Esophagus (tissue), 2 donors: ENCODE results near the gene PIEZO1. TPM values are rescaled to one million over a fixed set of nuclear protein-coding genes. Genes with fewer than 3 reads are reported as not detected.
"Not testable (repeated sequence)": the region's sequence is repeated elsewhere in the genome, so short reads cannot be mapped to it uniquely, and the experiment has no call there.

Experiments
- H3K27ac ChIP-seq, 2 donors: one replicate each; pipeline ENCODE4 v1.5.1; 2013; ENCODE audit warnings: low read depth in 2 of 2, mild to moderate bottlenecking in 2 of 2, inconsistent platforms in 1 of 2, low read length in 1 of 2, moderate library complexity in 1 of 2
- H3K27me3 ChIP-seq, 2 donors: one replicate each; pipeline ENCODE4 v1.6.1; 2013; ENCODE audit warnings: low read length in 2 of 2, control low read depth in 1 of 2, mild to moderate bottlenecking in 1 of 2; ENCODE audit not compliant: insufficient read depth in 2 of 2, control insufficient read depth in 1 of 2
- H3K36me3 ChIP-seq, 2 donors: one replicate each; pipeline ENCODE4 v1.6.1; 2013; ENCODE audit warnings: low read length in 1 of 2; ENCODE audit not compliant: control insufficient read depth in 2 of 2, insufficient read depth in 2 of 2
- H3K4me1 ChIP-seq, 2 donors: one replicate each; pipeline ENCODE4 v1.6.1; 2013; ENCODE audit warnings: low read length in 1 of 2; ENCODE audit not compliant: control insufficient read depth in 2 of 2, insufficient read depth in 2 of 2
- H3K4me3 ChIP-seq, 2 donors: one replicate each; pipeline ENCODE4 v1.5.1; 2013; ENCODE audit warnings: low read length in 2 of 2, mild to moderate bottlenecking in 2 of 2, low read depth in 1 of 2, moderate library complexity in 1 of 2
- H3K9me3 ChIP-seq, 2 donors: one replicate each; pipeline ENCODE4 v1.6.1; 2013; ENCODE audit warnings: mild to moderate bottlenecking in 2 of 2, low read depth in 1 of 2, low read length in 1 of 2, moderate library complexity in 1 of 2; ENCODE audit not compliant: control insufficient read depth in 2 of 2, insufficient read depth in 1 of 2
- WGBS, 2 donors: extraction: QIAGEN DNeasy Blood & Tissue Kit; methylation state at CpG; one replicate each; pipeline ENCODE4 v1.1.7; 2013; 5-methylcytosine and 5-hydroxymethylcytosine counted together
- polyA plus RNA-seq, 2 donors: library from polyadenylated mRNA; stranded (reverse); fragments of 200-250 nt; gene quantifications; one replicate each; pipeline ENCODE4 v1.2.3, GENCODE V29; 2013
- donor health status: healthy with polysubstance abuse.
- donor health status: Bipolar disorder and iron deficiency.

Gene PIEZO1
- polyA plus RNA-seq, 2 donors, result 102 to 172 TPM

GRCh38 chr16:88793251-88793954 lies 8.4 kb upstream of the PIEZO1 start:
- no peak overlapping the region for H3K4me3 ChIP-seq
- WGBS, 2 donors, result 48 to 53% methylated on average over 34 to 35 of the region's 35 CpGs
- no peaks in the 10 kb centered on the region for H3K9me3 ChIP-seq
- H3K27me3 ChIP-seq, result no peaks in the 10 kb centered on the region
- peaks cover 2 to 4% of the 10 kb centered on the region in 2 donors for H3K4me1 ChIP-seq
- H3K27ac ChIP-seq, result no peak overlapping the region
- H3K36me3 ChIP-seq, result no peaks in the 10 kb centered on the region

- Histone ChIP-seq H3K27me3 (no peaks in the 10 kb centered on the region), H3K9me3 (no peaks in the 10 kb centered on the region), H3K4me3 (no peak overlapping the region), H3K36me3 (no peaks in the 10 kb centered on the region), H3K27ac (no peak overlapping the region), H3K4me1 (peaks cover 2 to 4% of the 10 kb centered on the region in 2 donors)
- WGBS, 2 donors, result 65 to 80% methylated on average over 11 to 12 of the region's 12 CpGs
Measured at GRCh38 chr16:88792668-88793250, 7.7 kb upstream of the PIEZO1 start.

- H3K9me3 ChIP-seq, result no peaks in the 10 kb centered on the region
- peaks cover 2 to 4% of the 10 kb centered on the region in 2 donors for H3K4me1 ChIP-seq
- WGBS, 2 donors, result 53 to 55% methylated on average over 13 of the region's 13 CpGs
- H3K27ac ChIP-seq, result no peak overlapping the region
- H3K27me3 ChIP-seq, result no peaks in the 10 kb centered on the region
- H3K36me3 ChIP-seq, result no peaks in the 10 kb centered on the region
- no peak overlapping the region for H3K4me3 ChIP-seq
Measured at GRCh38 chr16:88792078-88792550, 7.1 kb upstream of the PIEZO1 start.

- no peaks in the 10 kb centered on the region for H3K9me3 ChIP-seq
- 24 to 29% methylated on average over 24 of the region's 24 CpGs for WGBS, 2 donors
- no peaks in the 10 kb centered on the region for H3K36me3 ChIP-seq
- peak overlapping the region; percentile 13 to 55 for H3K27ac ChIP-seq
- no peaks in the 10 kb centered on the region for H3K27me3 ChIP-seq
- H3K4me1 ChIP-seq, result peaks cover 2 to 4% of the 10 kb centered on the region in 2 donors
- no peak overlapping the region for H3K4me3 ChIP-seq
Measured at GRCh38 chr16:88790312-88791211, 5.5 kb upstream of the PIEZO1 start.

GRCh38 chr16:88789594-88789993 lies 4.6 kb upstream of the PIEZO1 start:
- H3K27ac ChIP-seq, result no peak overlapping the region
- no peak overlapping the region for H3K4me3 ChIP-seq
- H3K4me1 ChIP-seq, result peaks cover 2 to 4% of the 10 kb centered on the region in 2 donors
- no peaks in the 10 kb centered on the region for H3K36me3 ChIP-seq
- H3K9me3 ChIP-seq, result no peaks in the 10 kb centered on the region
- WGBS, 2 donors, result 66 to 82% methylated on average over 7 of the region's 7 CpGs
- no peaks in the 10 kb centered on the region for H3K27me3 ChIP-seq

GRCh38 chr16:88788749-88789148 lies 3.7 kb upstream of the PIEZO1 start:
- not testable (repeated sequence) for H3K27ac ChIP-seq, H3K4me1 ChIP-seq, H3K4me3 ChIP-seq, H3K36me3 ChIP-seq, H3K9me3 ChIP-seq, H3K27me3 ChIP-seq
- WGBS, 2 donors, result 95 to 97% methylated on average over 8 of the region's 8 CpGs

- 89 to 91% methylated on average over 11 of the region's 11 CpGs for WGBS, 2 donors
- H3K9me3 ChIP-seq, result no peaks in the 10 kb centered on the region
- H3K4me3 ChIP-seq, result no peak overlapping the region
- H3K36me3 ChIP-seq, result no peaks in the 10 kb centered on the region
- no peaks in the 10 kb centered on the region for H3K27me3 ChIP-seq
- H3K27ac ChIP-seq, result no peak overlapping the region
- peaks cover 4 to 6% of the 10 kb centered on the region in 2 donors for H3K4me1 ChIP-seq
Measured at GRCh38 chr16:88787579-88788314, 2.7 kb upstream of the PIEZO1 start.

GRCh38 chr16:88784856-88785105 lies 239 bp downstream of the PIEZO1 start:
- Histone ChIP-seq H3K9me3 (no peaks in the 10 kb centered on the region), H3K27me3 (no peaks in the 10 kb centered on the region), H3K4me3 (peak overlapping the region; percentile 71 to 73), H3K4me1 (peaks cover 4 to 27% of the 10 kb centered on the region in 2 donors), H3K36me3 (no peaks in the 10 kb centered on the region), H3K27ac (peak overlapping the region; percentile 86 to 94)
- WGBS, 2 donors, result 0 to 1% methylated on average over 11 to 32 of the region's 32 CpGs
